Motor neuron (in vitro differentiated cells): ENCODE measurements around the gene RIT2. TPM values are rescaled to one million over a fixed set of nuclear protein-coding genes. Genes with fewer than 3 reads are reported as not detected.

Experiments used
- ATAC-seq, 8 experiments: fragments of 200-7000 bp; cut with Tn5 transposase; replicated peaks in 6 of 8; 2 replicates each; pipeline ENCODE4 v1.8.0; 2021; ENCODE audit warnings: mild to moderate bottlenecking in 8 of 8, moderate library complexity in 8 of 8
- H3K27ac ChIP-seq, 2 donors: fragments of 250-450 bp; sonication (Bioruptor Pico); 2 replicates each; pipeline ENCODE4 v1.9.0; 2021; ENCODE audit warnings: antibody characterized with exemption in 2 of 2, mild to moderate bottlenecking in 2 of 2, moderate library complexity in 1 of 2
- H3K4me1 ChIP-seq, 2 donors: fragments of 250-450 bp; sonication (Bioruptor Pico); replicated peaks in 1 of 2; 2 replicates each; pipeline ENCODE4 v1.6.1; 2021; ENCODE audit warnings: antibody characterized with exemption in 2 of 2, mild to moderate bottlenecking in 2 of 2, moderate library complexity in 1 of 2
- H3K4me3 ChIP-seq, 5 donors: fragments of 250-450 bp; sonication (Bioruptor Pico); 2 replicates each; pipeline ENCODE4 v1.9.0; 2021; ENCODE audit warnings: antibody characterized with exemption in 5 of 5, mild to moderate bottlenecking in 5 of 5, moderate library complexity in 4 of 5
- WGBS, 10 experiments: fragments of 450-650 bp; shearing (Covaris generic); methylation state at CpG; one replicate each; pipeline ENCODE4 v1.0.0; 2022; 5-methylcytosine and 5-hydroxymethylcytosine counted together
- in situ Hi-C, 9 experiments: fragments of 400-800 bp; cut with MboI; loops; one replicate each; pipeline ENCODE4 v1.15.0; 2021; ENCODE audit warnings: low sequenced_read_pairs in 9 of 9, low pct_unique_long_range_greater_than_20kb in 2 of 9; ENCODE audit not compliant: unreplicated experiment in 9 of 9
- total RNA-seq, 8 experiments: library from RNA; unstranded; fragments of 300-600 nt; gene quantifications; 2 replicates each; pipeline versions ENCODE4 v1.2.3 to v1.2.4, GENCODE V29; 2022

Gene RIT2
- 10 to 100 TPM in 1 of 8 experiments, under 1 TPM in 5, not detected in 2; 0.52 to 22.0 (median 0.68) TPM for total RNA-seq

GRCh38 chr18:43115076-43115921, at the start of gene RIT2:
Gene RIT2 (minus strand): TSS chr18:43115685.
- in situ Hi-C loops, result no loop called here
- WGBS, 10 experiments, result 11 to 84% (median 65%) methylated on average over 5 to 13 of the region's 18 CpGs
- Histone ChIP-seq H3K4me1 (peaks cover 3 to 12% of the 10 kb centered on the region in 2 donors), H3K27ac (no peak within 1 kb of the TSS), H3K4me3 (no peak within 1 kb of the TSS)
- ATAC-seq, result peak in 5 of 8 experiments; percentile 25 to 53 (median 32)

- in situ Hi-C loops, result no loop called here
- Histone ChIP-seq H3K27ac (no peak overlapping the region), H3K4me3 (no peak overlapping the region), H3K4me1 (peaks cover 2 to 4% of the 10 kb centered on the region in 2 donors)
- no peak for ATAC-seq
- 0 to 100% (median 78%) methylated on average over 1 of the region's 1 CpG; no CpG with 5 or more reads in 1 of the 10 experiments for WGBS, 10 experiments
Measured at GRCh38 chr18:43161528-43161927, 46.0 kb upstream of the RIT2 start.

DNA sequence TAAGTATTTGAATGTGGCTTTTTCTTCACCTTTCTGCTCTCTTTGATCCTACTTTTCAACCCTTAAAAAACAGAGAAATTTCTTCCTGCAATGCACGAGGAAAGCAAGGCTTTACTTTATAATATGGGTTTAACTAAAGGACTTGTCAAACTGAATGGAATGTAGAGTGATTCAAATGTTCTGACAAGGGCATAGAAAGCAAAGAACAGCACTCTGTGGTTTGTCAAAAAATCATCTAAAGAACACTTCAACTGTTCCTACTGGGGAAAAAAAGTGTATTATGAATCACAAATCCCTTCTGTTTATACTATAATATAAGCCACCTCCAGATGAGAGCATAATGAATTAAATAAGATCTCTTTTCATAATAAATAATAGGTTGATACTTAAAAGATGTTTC, 45.0 kb upstream of the RIT2 start:
- Histone ChIP-seq H3K4me1 (peaks cover 2 to 4% of the 10 kb centered on the region in 2 donors), H3K4me3 (no peak overlapping the region), H3K27ac (no peak overlapping the region)
- no peak for ATAC-seq
- 17 to 80% (median 55%) methylated on average over 1 of the region's 1 CpG; no CpG with 5 or more reads in 4 of the 10 experiments for WGBS, 10 experiments
- in situ Hi-C loops, result no loop called here

DNA sequence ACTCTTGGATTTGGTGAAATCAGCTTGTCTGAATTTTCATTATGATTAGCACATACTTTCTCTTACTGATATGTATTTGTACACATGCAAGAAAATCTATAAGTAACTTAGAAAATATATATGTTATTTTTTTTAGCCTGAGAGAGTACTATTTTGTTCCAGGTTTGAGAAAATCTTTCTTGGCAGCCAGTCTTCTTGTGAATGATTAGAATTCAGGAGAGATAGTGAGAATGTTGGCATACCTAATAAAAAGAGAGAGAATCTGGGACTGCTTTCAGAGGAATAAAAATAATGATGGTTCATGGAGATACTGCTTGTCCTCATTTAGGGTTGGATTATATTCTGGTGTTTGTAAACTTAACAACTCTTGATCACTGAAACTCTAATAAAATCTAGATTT, 44.4 kb upstream of the RIT2 start:
- no peak overlapping the region for H3K27ac ChIP-seq
- in situ Hi-C loops, result no loop called here
- H3K4me1 ChIP-seq, result peaks cover 2 to 4% of the 10 kb centered on the region in 2 donors
- no peak for ATAC-seq
- H3K4me3 ChIP-seq, result no peak overlapping the region

DNA sequence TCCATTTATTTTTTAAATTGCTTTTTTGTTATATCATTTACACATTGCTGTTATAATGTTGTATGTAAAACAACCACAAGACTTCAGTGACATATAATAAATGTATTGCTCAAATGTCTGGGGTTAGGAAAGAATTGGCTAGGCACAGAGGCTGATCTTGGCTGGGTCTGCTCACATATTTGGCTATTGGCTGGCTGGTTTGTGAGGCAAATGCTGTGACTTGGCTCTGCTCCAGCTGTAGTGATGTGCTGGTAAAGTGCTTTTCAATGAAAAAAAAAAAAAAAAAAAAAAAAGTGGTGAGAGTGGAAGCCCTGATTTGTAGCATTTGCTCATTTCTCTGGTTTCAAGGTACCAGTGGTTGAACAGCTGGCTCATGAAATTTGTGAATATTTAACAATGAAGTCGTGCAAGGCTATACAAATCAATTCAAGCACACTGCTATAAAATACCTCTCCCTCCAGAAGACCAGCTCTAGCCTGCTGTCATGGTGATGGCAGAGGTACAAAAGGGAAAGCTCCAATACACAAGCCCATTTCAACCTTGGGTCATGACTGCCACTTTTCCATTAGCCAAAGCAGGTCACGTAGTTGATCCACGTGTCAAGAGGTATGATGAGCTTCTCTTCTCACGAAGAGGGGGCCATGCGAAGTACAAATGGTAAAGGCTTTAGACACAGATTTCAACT, 43.7 kb upstream of the RIT2 start:
- H3K27ac ChIP-seq, result no peak overlapping the region
- WGBS, 10 experiments, result 17 to 90% (median 50%) methylated on average over 1 to 5 of the region's 5 CpGs
- in situ Hi-C loops, result no loop called here
- H3K4me1 ChIP-seq, result peaks cover 2 to 4% of the 10 kb centered on the region in 2 donors
- no peak overlapping the region for H3K4me3 ChIP-seq
- ATAC-seq, result peak in 3 of 8 experiments; percentile 26 to 70 (median 41)

DNA sequence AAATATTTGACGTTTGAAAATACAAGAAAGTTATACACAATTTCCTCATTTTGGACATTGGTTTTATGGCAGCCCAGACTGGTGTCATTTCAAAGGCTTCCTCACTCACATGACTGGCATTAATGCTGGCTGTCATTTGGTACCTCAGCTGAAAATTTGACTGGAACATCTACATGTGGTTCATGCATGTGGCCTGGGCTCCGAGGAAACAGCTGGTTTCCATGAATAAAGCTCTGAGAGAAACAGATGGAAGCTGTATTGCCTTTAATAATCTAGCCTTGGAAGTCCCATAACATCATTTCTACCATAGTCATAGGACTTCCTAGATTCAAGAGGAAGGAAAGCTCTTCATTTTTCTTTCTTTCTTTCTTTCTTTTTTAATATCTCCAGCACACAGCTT, 42.9 kb upstream of the RIT2 start:
- no peak overlapping the region for H3K27ac ChIP-seq
- ATAC-seq, result no peak
- H3K4me1 ChIP-seq, result peaks cover 2 to 4% of the 10 kb centered on the region in 2 donors
- in situ Hi-C loops, result no loop called here
- no peak overlapping the region for H3K4me3 ChIP-seq
- 0 to 100% (median 48%) methylated on average over 1 to 2 of the region's 2 CpGs; no CpG with 5 or more reads in 2 of the 10 experiments for WGBS, 10 experiments

DNA sequence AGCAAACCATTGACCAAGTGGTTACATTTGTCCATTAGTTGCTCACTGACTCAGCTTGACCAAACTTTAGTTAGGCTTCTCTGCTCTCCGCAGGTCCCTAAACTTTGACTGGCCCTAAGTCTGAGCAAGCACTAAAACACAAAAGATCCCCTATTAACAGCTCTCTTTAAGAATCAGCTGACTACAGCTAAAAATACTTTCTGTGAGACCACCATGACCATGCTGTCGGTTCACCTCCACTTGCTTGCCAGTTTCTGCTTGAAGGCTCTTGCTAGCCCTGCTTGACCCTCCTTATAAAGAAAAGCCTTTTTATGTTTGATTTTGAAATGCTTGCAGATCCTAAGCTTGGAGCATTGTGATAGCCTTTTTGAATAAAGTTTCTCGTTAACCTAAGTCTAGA, 40.4 kb upstream of the RIT2 start:
- Histone ChIP-seq H3K27ac (no peak overlapping the region), H3K4me1 (peaks cover 2 to 4% of the 10 kb centered on the region in 2 donors), H3K4me3 (no peak overlapping the region)
- WGBS, 10 experiments, result 17 to 100% (median 98%) methylated on average over 1 to 3 of the region's 3 CpGs; no CpG with 5 or more reads in 2 of the 10 experiments
- in situ Hi-C loops, result no loop called here
- ATAC-seq, result no peak

GRCh38 chr18:43148231-43148630, 32.7 kb upstream of the RIT2 start:
- Histone ChIP-seq H3K4me3 (no peak overlapping the region), H3K4me1 (no peaks in the 10 kb centered on the region), H3K27ac (no peak overlapping the region)
- in situ Hi-C loops, result loop anchor here in 1 of 9 experiments (25.0 kb wide), 1 partner anchor 89 kb away; no protein-coding TSS in a partner anchor
- no peak for ATAC-seq
- 0 to 100% (median 62%) methylated on average over 1 to 2 of the region's 2 CpGs; no CpG with 5 or more reads in 2 of the 10 experiments for WGBS, 10 experiments

DNA sequence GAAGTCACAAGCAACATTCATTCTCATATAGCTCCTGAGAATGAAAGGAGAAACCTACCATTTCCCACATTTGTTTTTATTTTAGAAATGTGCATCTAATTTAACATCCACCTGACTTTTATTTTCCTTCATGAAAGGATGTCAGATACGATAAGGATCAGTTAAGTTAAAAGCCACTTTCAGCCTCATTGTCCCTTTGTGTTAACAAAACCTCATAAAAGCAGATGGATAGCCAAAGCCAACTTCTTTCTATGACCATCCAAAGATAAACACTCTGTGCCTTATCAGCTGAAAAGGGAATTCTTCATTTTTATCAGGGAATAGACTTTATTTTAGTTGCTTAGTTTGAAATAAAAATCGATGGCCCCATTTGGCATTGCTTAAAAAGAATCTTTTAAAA, 25.7 kb upstream of the RIT2 start:
- Histone ChIP-seq H3K27ac (no peak overlapping the region), H3K4me1 (no peaks in the 10 kb centered on the region), H3K4me3 (no peak overlapping the region)
- no peak for ATAC-seq
- 0 to 86% (median 60%) methylated on average over 1 to 2 of the region's 2 CpGs; no CpG with 5 or more reads in 1 of the 10 experiments for WGBS, 10 experiments
- in situ Hi-C loops, result loop anchor here in 1 of 9 experiments (25.0 kb wide), 1 partner anchor 96 kb away; no protein-coding TSS in a partner anchor

DNA sequence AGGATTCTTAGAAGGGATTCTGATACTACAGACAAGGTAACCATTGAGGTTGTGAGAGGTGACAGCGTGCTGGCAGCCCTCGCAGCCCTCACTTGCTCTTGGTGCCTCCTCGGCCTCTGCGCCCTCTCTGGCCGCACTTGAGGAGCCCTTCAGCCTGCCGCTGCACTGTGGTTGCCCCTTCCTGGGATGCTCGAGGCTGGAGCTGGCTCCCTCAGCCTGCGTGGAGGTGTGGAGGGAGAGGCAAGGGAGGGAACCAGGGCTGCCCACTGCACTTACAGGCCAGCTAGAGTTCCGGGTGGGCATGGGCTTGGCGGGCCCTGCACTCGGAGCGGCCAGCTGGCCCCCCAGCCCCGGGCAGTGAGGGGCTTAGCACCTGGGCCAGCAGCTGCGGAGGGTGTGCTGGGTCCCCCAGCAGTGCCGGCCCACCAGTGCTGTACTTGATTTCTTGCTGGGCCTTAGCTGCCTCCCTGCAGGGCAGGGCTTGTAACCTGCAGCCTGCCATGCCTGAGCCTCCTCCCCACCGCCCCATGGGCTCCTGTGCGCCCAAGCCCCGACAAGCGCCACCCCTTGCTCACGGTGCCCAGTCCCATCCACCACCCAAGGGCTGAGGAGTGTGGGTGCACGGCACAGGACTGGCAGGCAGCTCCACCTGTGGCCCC, 23.9 kb upstream of the RIT2 start:
- WGBS, 10 experiments, result 60 to 100% (median 84%) methylated on average over 1 to 8 of the region's 21 CpGs; no CpG with 5 or more reads in 6 of the 10 experiments
- no peaks in the 10 kb centered on the region for H3K4me1 ChIP-seq
- H3K4me3 ChIP-seq, result no peak overlapping the region
- H3K27ac ChIP-seq, result no peak overlapping the region
- in situ Hi-C loops, result loop anchor here in 1 of 9 experiments (25.0 kb wide), 1 partner anchor 98 kb away; no protein-coding TSS in a partner anchor
- ATAC-seq, result no peak

GRCh38 chr18:43134876-43135275, 19.4 kb upstream of the RIT2 start:
- no peak overlapping the region for H3K27ac ChIP-seq
- H3K4me3 ChIP-seq, result no peak overlapping the region
- H3K4me1 ChIP-seq, result peaks cover 0 to 5% of the 10 kb centered on the region in 2 donors
- in situ Hi-C loops, result loop anchor here in 1 of 9 experiments (25.0 kb wide), 1 partner anchor 102 kb away; no protein-coding TSS in a partner anchor
- ATAC-seq, result no peak
- 0 to 100% (median 78%) methylated on average over 1 of the region's 1 CpG; no CpG with 5 or more reads in 4 of the 10 experiments for WGBS, 10 experiments

GRCh38 chr18:43130716-43131260, 15.3 kb upstream of the RIT2 start:
- Histone ChIP-seq H3K4me1 (peaks cover 0 to 5% of the 10 kb centered on the region in 2 donors), H3K27ac (no peak overlapping the region), H3K4me3 (no peak overlapping the region)
- in situ Hi-C loops, result loop anchor here in 1 of 9 experiments (25.0 kb wide), 1 partner anchor 107 kb away; no protein-coding TSS in a partner anchor
- WGBS, 10 experiments, result 2 to 82% (median 50%) methylated on average over 1 to 5 of the region's 5 CpGs
- no peak for ATAC-seq
